GM19438 (cell line): Measurements from ENCODE around the gene HK2.
A peak's percentile ranks its signal among the peaks of the same experiment; 100 is the strongest.
"Not testable (repeated sequence)": the region's sequence is repeated elsewhere in the genome, so short reads cannot be mapped to it uniquely, and the experiment has no call there.

ENCODE experiments used
- ATAC-seq: cut with Tn5 transposase; IDR thresholded peaks from one replicate; pipeline ENCODE4 v1.9.1; 2021; ENCODE audit warnings: low read depth; ENCODE audit not compliant: unreplicated experiment

Gene HK2

DNA sequence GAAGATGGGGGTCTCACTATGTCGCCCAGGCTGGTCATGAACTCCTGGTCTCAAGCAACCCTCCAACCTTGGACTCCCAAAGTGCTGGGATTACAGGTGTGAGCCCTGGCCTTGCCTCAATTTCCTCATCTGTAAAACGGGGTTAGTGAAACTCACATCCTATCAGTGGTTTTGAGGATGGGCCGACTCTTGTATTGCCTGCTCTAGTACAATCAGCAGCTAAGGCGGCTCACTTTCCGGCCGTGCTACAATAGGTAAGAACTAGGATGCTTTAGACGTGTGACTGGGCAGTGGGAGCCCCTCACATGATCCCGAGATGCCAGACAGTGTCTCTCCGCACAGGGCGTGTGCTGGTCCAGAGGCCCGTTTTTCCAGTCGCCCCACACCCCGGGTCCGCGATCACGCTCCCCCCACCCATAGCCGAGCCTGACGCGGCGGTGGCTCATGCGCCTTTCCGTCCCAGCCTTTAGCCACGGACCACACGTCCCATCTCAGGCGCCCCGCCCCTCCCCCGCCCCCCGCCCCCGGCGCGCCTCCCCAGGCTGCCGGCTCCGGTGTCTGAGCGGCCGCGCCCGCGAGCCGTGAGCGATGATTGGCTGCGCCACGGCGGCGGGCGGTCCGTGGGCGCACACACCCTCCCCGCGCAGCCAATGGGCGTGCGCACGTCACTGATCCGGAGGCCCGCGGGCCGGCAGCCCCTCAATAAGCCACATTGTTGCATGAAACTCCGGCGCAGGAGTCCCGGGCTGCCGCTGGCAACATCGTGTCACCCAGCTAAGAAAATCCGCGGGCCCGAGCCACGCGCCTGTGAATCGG, at the start of gene HK2:
HK2 (plus strand) TSS at position 710 of the 816 bp plus-strand sequence. CDS start 454 bp downstream, outside the sequence.
- peak; percentile 72 for ATAC-seq

DNA sequence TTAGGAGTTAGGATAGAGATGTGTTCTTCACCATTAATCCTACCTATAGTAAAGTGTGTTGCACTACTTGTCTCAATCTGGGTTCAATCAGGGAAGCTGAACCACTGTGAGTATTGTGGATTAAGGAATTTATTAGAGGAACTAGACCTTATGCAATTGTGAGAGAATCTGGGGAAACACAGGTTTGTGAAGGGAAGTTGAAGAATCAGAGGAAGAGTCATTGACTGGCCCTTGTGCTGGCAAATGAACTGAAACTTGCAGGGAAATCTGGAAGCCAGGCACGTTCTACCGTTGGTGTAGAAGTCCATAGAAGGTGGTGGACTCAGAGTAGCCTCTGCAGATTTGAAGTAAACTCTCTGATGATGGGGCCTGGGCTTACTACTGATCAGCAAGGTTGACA, 44.7 kb upstream of the HK2 start:
- no peak for ATAC-seq

DNA sequence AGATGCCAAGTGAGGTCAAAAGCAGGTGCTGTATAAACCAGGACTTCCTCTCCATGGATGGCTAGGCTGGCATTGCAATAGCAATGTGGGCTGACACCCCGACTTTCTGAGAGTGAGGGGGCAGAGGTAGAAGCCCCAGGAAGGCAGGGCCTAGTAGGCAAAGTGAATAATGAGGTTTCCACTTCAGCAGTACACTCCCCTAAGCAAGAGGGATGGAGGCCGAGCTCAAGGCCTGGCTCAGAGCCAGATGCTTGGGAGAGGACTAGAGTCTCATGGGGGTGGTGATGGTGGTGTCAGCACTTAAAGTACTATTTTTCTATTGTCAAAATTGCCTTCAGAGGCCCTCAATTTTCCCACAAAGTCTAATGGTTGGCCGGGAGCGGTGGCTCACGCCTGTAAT, 41.6 kb upstream of the HK2 start:
- no peak for ATAC-seq

DNA sequence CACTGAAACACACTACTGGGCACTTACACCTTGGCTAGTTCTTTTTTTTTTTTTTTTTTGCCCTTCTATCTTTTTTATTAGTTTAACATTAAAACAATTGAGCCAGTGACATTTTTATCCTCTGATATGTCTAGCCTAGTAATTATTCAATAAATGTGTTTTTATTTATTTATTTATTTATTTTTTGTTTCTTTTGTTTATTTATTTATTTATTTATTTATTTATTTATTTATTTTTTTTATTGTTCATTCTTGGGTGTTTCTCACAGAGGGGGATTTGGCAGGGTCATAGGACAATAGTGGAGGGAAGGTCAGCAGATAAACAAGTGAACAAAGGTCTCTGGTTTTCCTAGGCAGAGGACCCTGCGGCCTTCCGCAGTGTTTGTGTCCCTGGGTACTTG, 39.0 kb upstream of the HK2 start:
- ATAC-seq, result not testable (repeated sequence)

DNA sequence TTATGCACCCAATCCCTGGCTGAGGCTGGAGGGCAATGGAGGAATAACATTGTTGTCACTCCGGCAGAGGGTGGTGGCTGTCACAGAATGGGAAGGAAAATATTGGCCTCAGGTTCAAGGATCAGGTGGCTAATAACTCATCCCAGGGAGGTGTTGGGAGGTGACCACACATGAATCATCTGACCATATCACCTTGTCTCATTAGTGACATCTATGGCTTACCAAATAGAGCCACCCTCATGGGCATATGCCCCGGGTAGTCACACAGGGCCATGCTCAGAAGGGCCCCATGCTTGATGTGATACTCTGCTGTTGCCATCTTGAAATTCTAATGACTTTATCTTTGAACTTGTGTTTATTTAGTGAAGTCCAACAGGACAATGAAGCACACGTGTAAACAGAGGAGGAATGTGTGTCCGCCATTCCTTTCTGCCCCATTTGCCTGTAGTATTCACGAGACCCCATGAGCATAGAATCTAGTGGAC, 27.5 kb upstream of the HK2 start:
- ATAC-seq, result no peak

DNA sequence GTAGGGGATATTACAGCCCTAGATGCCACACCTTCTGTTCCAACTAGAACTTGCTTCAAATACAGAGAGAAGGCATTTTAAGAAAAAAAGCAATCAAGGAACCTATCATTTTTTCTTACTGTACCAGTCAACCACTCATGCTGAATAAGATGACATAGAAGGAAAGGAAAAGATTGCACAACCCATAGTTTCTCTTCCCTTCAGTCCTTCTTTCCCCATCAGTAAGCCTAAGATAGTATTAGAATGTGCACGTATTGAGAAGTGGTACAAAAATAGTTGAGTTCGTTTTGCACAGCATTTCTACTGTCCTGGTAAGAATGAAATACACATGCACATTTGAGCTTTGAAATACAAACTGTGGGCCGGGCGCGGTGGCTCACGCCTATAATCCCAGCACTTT, 27.0 kb upstream of the HK2 start:
- ATAC-seq, result no peak

DNA sequence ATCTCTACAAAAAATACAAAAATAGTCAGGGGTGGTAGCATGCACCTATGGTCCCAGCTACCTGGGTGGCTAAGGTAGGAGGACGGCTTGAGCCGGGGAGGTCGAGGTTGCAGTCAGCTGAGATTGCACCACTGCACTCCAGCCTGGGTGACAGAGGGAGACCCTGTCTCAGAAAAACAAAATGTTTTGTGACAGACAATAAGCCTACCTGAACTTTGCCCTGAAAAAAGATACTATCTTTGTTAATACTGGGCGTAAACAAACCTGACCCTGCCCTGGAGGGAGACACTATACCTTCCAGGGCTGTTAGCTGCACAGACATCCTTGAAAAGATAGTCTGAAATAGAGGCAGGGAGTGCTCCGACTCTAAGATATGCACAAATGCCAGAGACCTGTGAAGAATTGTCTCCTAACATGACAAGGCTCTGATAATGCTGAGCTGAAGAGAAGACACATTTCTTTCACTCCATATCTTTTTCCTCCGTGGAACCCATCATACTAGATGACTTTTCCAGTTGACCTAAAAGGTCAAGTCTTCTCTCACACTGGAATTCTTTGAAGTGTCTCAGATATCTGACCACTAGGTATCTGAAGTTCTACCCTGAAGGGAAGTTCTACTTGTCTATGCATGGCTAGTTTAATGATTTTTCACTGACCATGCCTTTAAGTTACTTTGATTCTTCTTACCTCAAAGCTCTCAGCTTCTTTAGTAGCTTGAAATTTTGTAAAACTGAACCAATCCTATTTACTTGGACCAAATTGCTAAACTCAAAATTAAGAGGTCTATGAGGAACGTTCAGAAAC, 20.9 kb upstream of the HK2 start:
- ATAC-seq, result no peak

DNA sequence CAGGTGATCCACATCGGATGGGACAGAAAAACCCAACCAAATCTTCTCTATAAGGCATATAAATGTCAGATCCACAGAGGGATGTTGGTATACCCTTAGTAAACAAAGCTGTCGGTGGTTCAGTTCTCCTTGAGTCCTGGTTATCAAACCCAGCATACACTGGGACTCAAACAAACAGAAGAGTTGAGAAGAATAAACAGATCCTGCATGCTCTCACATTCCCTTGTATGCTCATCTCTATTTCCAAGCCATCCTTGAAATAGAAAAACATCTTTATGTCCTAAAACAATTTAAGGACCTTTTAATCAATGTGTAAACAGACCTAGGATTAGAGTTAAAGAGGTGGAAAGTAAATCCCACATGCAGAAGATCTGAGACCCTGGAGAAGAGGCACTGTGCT, 19.8 kb upstream of the HK2 start:
- no peak for ATAC-seq

DNA sequence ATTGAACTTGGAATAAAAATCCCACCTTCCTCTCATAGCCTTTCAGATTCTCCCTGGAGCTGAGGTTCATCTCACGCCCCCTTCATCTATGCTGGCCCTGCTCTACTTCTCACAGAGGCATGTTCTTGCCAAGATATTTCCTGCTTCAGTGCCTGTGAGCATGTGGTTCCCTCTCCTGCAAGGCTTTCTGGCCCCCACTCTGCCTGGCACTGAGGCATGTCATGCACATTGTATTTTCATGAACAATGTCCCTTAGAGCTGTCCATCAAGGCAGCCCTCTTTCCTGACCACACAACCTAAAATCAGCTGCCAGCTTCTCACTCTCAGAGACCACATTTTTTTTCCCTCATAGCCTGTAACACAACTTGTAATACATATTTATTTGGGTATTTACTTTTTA, 18.0 kb upstream of the HK2 start:
- ATAC-seq, result no peak

DNA sequence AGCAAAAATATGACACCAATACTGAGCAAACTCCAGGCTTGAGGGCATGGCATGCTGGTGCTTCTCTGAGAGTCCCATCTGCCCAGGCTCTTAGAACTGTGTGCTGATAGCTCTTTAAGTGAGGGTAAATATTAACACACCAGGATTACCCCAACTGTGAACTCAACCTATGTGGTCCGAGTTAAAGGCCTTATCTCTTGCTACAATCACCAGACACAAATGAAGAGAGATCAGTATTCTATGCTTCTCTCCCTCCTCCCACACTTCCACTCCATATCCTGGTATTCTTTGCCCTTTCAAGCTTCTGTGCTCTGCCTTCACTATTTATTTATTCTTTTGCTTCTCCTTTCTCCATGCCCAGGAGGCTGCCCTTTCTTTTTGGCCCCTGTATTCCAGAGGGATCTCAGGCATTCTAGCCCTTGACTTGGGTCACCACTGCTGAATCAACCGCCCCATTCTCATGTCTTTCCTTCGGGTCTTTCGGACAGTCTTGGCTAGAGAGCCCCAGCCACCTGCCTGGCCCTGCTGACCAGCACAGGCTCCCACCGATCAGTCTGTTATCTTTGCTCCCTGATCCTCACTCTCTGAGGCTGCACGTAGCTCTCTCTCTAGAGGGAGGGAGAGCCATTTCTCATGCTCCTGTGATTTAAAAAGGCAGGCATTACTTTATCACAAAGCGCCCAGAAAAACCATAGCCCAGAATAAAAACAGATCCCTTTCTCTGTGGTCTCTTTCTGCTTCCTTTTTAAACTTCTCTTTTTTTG, 17.2 kb upstream of the HK2 start:
- no peak for ATAC-seq

DNA sequence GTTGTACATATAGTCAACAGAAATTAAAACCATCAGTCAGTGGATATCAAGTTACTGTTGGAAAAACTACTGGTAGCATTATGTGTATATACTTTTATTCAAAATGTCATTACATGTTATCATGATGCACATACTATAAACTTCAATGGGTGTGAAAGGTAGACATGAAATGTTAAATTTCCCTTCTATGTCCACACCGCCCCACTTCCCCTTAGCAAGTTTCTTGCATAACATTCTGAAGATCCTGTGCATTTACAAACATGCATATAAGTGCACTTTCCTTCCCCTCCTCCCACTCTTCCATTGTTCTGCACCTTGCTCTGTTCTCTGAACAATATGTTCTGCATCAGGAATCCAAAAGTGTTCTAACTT, 16.6 kb upstream of the HK2 start:
- ATAC-seq, result no peak

DNA sequence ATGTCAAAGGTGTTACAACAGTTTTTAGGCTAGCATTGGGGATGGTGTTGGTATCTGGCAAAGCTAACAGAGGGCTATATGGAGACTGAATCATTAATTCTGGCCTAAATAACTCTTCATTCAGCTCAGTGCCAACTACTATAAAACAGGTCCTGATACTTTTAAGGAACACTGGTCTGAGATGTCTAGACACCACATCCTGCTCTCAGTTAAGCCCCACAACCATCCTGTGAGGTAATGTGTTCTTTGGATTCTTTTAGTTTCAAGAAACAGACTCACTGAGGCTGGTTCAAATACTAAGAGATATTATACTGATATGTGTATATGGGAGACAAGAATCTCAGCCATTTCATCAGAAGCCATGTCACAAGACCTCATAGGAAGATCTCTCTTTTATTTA, 14.2 kb upstream of the HK2 start:
- no peak for ATAC-seq

DNA sequence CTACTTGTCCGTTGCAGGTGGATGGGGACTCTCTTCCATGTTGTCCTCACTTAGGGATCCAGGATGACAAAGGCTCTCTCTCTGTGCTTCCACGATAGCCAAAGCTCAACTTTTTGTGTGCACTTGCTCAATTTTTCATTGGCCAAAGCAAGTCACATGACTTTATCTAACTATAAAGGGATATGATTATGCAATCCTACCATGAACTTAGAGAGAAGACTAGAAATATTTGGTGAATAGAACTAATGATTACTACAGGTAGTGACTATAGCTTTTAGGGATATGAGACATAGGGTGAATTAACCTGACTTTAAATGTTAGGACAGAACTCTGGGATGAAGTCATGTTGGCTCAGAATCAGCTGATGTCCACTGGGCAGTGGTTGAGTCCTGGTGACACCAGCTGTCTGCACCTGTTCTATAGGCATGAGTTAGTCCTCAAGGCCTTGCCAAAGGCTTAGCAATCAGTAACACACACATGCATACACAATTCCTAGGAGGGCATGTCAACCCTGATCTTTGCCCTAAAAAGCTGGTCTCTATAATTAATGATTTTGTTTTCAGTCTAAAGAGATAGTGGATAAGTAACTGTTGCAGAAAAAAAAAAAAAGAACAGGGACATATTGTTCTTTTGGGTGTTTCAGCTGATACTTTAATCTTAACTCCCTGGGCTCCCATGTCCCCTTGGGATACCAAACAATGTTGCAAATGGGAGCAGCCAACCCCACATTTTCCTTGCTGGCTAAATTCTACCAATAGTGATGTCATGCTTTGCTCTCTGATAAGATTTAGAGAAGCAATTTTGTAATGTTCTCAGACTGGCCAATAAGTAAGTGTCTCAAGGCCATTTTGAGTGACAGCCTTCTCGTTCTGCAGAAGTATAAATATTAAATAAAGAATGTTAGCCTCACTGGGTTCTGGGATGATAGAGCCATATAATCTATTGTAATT, 12.5 kb upstream of the HK2 start:
- no peak for ATAC-seq

DNA sequence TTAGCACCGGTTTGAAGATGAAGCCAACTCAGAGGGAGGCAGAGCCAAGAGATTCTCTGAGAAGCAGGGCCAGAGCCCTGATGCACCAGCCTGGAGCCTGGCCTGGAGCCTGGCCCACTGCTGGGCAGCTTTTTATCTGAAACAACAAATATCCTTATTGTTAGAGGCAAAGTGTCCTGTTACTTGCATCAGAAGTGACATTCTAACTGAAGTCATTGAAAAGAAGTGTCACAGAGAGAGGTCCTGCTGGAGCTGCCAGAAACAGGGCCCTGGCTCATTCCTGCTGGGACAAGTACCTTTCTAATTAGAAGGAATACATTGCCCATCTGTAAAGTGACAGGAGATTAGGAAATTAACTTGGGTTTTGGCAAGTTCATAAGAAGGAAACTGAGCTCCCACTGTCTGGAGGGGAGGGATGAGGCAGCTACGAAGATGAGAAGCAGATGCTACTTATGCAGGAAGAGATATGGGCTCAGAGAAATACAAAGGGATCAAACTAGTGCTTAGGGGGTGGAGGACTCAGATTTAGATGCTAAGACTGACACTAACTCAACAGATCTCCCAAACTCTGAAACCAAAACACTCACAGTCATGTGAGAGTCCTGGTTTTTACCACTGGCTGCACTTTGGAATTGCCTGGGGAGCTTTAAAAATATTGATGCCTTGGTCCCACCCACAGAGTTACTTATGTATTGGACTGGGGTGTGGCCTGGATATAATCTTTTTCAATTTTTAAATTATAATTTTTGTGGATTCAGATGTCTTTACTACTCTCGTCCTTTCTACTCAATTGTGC, 11.0 kb upstream of the HK2 start:
- no peak for ATAC-seq

DNA sequence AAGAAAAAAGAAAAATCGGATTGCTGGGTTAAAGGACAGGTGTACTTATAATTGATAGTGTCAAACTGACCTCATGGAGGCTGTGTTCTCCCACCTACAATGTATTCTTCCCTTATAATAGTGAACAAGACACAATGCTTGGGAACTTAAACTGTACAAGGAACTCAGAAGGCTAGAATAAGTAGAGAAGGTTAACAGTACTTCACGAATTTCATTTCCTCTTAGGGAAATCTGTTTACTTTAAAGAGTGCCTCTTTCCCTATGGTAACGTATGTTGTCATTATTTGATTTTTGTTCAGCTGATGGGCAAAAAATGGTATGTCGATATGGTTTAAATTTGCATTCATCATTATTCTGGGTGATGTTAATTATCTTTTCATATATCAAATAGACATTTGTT, 9.2 kb upstream of the HK2 start:
- no peak for ATAC-seq

DNA sequence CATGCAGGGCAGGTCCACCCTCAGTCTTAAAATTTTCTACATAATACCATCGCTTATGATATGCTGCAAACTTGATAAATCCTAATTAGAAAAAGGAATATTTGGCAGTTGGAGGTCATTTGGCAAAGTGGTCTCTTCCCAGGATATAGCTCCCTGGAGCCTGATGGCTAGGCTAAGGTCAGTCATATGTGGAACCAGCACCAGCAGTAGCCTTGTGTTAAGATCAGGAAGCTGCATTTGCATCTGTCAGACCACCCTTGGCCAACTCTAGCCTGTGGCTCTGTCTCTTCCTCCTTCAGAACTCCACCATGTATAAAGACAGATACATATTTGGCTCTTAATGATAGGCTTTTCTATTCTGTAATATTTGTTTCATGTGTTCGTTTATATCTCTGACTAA, 5.4 kb upstream of the HK2 start:
- no peak for ATAC-seq

DNA sequence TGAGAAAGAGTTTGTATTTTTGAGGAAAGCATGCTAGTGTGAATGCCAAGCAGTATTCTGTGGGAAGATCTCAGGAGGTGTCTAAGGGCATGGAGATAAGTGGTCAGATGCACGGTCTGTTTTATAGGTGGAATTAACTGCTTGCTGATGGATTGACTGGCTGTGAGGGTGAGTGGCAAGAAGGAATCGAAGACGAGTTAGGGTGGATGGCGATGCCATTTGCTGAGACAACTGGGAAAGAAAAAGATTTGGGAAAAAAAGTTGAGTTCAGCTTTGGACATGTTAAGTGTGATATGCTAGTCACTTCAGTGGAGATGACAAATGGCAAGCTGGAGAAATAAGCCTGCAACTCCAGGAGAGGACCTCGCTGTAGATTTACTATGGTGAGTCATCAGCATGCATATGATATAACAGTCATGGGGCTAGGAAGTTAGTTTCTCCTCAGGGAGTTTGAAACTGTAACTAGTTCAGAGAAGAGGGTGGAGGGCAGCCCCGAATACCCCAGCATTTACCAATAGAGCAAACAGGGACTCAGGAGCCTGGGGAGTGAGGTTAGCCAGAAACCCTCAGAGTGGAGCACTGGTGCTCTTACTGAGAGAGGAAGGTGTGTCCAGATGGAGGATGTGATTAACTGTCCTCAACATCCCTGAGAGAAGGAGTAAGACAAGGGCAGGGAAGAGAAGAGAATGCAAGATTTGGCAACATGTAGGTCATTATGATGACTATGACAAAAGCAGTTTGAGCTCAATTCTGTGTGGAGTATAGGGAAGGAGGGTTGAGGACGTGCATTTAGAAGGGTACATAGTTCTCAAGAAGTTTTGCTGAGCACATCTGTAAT, 2.0 kb upstream of the HK2 start:
- ATAC-seq, result no peak

DNA sequence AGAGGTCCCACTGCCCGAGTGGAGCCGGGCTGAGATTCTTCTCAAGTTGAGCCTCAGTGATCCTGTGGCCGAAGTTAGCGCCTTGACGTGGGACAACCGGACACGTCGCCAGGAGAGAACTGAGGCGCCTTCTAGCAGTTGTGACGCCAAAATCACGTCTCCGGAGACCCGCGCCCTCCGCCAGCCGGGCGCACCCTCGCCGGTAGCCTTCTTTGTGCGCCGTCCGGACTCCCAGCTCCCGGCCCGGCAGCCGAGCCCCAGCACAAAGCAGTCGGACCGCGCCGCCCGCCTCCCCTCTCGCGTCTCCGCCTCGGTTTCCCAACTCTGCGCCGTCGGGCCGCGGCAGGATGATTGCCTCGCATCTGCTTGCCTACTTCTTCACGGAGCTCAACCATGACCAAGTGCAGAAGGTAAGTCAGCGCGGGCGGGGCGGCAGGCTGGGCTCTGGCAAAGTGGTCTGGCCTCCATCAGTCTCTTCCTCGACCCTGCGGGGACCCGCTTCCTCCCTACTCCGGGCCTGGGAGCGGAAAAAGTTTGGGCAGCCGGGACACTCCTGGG, 386 bp downstream of the HK2 start:
- peak; percentile 9 for ATAC-seq
